RWPE2 (cell line): ENCODE results near the gene NUP210.

Experiments
- ATAC-seq: fragments of 200-7000 bp; cut with Tn5 transposase; 3 replicates; pipeline ENCODE4 v1.9.1; 2021; ENCODE audit warnings: low read depth
- DNase-seq: peaks from one replicate; pipeline ENCODE4 v3.0.0-alpha.2; 2020; ENCODE audit warnings: low spot score
- H3K27ac ChIP-seq: fragments of 450-650 bp; 2 replicates; pipeline ENCODE4 v1.5.1; 2017; ENCODE audit warnings: mild to moderate bottlenecking; ENCODE audit not compliant: poor library complexity, severe bottlenecking
- H3K27me3 ChIP-seq: fragments of 250-450 bp; sonication (Bioruptor Pico); 2 replicates; pipeline ENCODE4 v1.5.1; 2021; ENCODE audit warnings: mild to moderate bottlenecking, moderate library complexity; ENCODE audit not compliant: insufficient read depth, poor library complexity, severe bottlenecking
- H3K36me3 ChIP-seq: fragments of 250-450 bp; sonication (Bioruptor Pico); 2 replicates; pipeline ENCODE4 v1.5.1; 2020; ENCODE audit warnings: low read depth, mild to moderate bottlenecking, moderate library complexity
- H3K4me1 ChIP-seq: fragments of 250-450 bp; sonication (Bioruptor Pico); 2 replicates; pipeline ENCODE4 v1.5.1; 2021; ENCODE audit warnings: mild to moderate bottlenecking, moderate library complexity; ENCODE audit not compliant: insufficient read depth, poor library complexity, severe bottlenecking
- H3K4me3 ChIP-seq: fragments of 250-450 bp; sonication (Bioruptor Pico); 2 replicates; pipeline ENCODE4 v1.5.1; 2021; ENCODE audit warnings: mild to moderate bottlenecking, moderate library complexity; ENCODE audit not compliant: severe bottlenecking
- H3K9me3 ChIP-seq: fragments of 250-450 bp; sonication (Bioruptor Pico); 2 replicates; pipeline ENCODE4 v1.5.1; 2021; ENCODE audit warnings: mild to moderate bottlenecking, moderate library complexity; ENCODE audit not compliant: severe bottlenecking
- TF ChIP-seq, protein P1 (sequence below): fragments of 450-650 bp; IDR thresholded peaks from one replicate; pipeline ENCODE4 v1.5.1; 2017; ENCODE audit warnings: mild to moderate bottlenecking, moderate library complexity; ENCODE audit not compliant: poor library complexity, severe bottlenecking

Gene NUP210

DNA sequence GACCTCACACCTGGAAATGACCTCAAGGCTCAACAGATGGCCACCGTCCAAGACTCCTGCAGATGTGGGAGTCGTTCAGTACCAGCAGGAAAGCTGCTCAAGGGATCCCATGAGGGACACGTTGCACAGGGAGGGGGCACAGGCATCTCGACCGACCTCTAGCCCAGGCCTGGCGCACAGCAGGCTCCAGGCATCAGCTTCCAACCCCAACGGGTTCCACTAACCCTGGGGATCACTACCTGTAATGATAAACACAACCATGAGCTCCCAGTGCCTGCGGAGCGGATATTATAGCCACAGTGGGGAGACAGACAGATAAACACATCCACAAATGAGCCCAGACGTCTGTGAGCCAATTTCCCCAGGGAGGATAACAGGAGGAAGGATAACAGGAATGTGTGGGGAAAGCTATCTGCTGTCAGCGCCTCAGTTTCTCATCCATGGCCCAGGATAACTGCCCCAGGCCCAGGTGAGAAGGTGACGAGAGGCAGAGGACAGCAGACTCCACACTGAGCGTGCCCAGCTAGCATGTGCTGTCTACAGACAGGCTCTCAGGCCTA lies 19.9 kb downstream of the NUP210 start:
- H3K4me1 ChIP-seq, result no peaks in the 10 kb centered on the region
- H3K4me3 ChIP-seq, result no peak overlapping the region
- H3K9me3 ChIP-seq, result no peaks in the 10 kb centered on the region
- DNase-seq (no peak), ATAC-seq (no peak)
- no peaks in the 10 kb centered on the region; the same call in 1 of the 2 replicates for H3K36me3 ChIP-seq
- no peaks in the 10 kb centered on the region for H3K27me3 ChIP-seq
- TF ChIP-seq, protein P1, sequence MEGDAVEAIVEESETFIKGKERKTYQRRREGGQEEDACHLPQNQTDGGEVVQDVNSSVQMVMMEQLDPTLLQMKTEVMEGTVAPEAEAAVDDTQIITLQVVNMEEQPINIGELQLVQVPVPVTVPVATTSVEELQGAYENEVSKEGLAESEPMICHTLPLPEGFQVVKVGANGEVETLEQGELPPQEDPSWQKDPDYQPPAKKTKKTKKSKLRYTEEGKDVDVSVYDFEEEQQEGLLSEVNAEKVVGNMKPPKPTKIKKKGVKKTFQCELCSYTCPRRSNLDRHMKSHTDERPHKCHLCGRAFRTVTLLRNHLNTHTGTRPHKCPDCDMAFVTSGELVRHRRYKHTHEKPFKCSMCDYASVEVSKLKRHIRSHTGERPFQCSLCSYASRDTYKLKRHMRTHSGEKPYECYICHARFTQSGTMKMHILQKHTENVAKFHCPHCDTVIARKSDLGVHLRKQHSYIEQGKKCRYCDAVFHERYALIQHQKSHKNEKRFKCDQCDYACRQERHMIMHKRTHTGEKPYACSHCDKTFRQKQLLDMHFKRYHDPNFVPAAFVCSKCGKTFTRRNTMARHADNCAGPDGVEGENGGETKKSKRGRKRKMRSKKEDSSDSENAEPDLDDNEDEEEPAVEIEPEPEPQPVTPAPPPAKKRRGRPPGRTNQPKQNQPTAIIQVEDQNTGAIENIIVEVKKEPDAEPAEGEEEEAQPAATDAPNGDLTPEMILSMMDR, result no peak
- H3K27ac ChIP-seq, result no peak overlapping the region

DNA sequence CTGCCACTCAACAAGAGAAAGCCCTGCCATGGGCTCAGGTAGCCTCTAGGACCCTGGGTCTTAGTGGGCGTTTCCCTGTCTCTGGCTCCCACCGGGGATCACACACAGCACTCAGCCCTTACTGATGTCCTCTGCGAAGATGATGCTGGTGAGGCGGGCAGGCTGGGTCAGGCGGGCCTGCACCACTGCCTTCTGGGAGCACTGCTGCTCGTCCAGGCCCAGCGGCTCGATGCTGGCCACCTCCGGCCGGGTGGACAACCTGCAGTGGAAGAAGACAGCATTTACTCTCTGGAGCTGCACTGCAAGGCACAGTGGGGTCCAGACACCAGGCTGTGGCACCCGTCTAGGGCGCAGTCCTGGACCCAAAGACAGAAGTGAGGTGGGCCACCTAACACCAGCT lies 20.5 kb downstream of the NUP210 start:
- no peak overlapping the region for H3K27ac ChIP-seq

DNA sequence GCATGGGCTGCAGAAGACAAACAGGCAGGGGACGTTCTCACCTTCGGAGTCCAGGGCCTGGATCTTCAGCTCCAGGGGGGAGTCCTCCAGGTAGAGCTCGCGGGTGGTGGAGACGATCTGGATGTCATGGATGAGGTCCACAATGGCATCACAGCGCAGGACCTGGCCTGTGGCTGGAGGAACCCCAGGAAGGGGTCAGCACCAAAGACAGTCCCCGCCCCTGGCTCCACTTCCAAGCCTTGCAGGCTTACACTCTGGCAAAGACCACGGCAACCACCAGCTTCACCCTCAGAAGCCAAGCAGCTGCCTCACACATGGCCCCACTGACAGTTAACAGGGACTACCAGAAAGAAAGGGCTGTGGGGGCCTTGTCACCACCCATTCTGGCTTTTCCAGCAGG lies 22.8 kb downstream of the NUP210 start:
- no peaks in the 10 kb centered on the region for H3K4me1 ChIP-seq
- no peaks in the 10 kb centered on the region for H3K27me3 ChIP-seq
- DNase-seq, result no peak
- TF ChIP-seq, protein P1, result no peak
- H3K36me3 ChIP-seq, result no peaks in the 10 kb centered on the region; the same call in 1 of the 2 replicates
- no peak overlapping the region for H3K27ac ChIP-seq
- H3K4me3 ChIP-seq, result no peak overlapping the region
- H3K9me3 ChIP-seq, result no peaks in the 10 kb centered on the region
- ATAC-seq, result no peak

More for the DNA sequence above, 20.5 kb downstream of the NUP210 start:
- Histone ChIP-seq H3K9me3 (no peaks in the 10 kb centered on the region), H3K4me3 (no peak overlapping the region), H3K36me3 (no peaks in the 10 kb centered on the region; the same call in 1 of the 2 replicates), H3K4me1 (no peaks in the 10 kb centered on the region), H3K27me3 (no peaks in the 10 kb centered on the region)
- TF ChIP-seq, protein P1, result no peak
- ATAC-seq (no peak), DNase-seq (no peak)

DNA sequence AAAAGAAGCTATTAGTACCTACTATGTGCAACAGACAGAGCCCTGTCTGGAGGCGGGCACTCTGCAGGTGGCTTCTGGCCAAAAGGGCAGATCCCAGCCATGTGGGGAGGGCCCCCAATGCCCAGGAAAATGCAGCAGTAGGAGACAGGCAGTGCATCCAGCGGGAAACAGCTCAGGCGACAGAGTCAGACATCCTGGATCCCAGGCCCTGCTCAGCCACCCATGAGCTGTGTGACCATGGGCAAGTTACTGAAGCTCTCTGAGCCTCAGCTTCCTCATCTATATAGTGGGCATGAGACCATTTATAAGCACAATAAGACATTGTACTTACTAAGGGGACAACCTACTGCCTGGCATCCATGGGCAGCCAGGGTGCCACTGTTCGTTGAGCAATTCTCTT lies 25.8 kb downstream of the NUP210 start:
- H3K36me3 ChIP-seq, result no peaks in the 10 kb centered on the region; the same call in 1 of the 2 replicates
- no peaks in the 10 kb centered on the region for H3K27me3 ChIP-seq

More for the DNA sequence above, 25.8 kb downstream of the NUP210 start:
- no peak overlapping the region for H3K27ac ChIP-seq
- ATAC-seq (no peak), DNase-seq (no peak)
- no peak overlapping the region for H3K4me3 ChIP-seq
- H3K4me1 ChIP-seq, result no peaks in the 10 kb centered on the region
- no peaks in the 10 kb centered on the region for H3K9me3 ChIP-seq
- TF ChIP-seq, protein P1, result no peak
